NCI-H82 treated with DMSO at 0.1 percent for 48 hours (cell line): ENCODE data around the gene FUS.

Experiments used
- DNase-seq: peaks from one replicate; lab custom pipeline; 2025; ENCODE audit not compliant: unreplicated experiment; lab: John Stamatoyannopoulos, UW

The FUS gene

GRCh38 chr16:31229501-31229900 is 49.6 kb downstream of the FUS start:
- DNase-seq, result no peak

GRCh38 chr16:31238041-31238440 is 58.1 kb downstream of the FUS start:
- DNase-seq, result no peak
